ENCODE data around the gene PEX6.

Gene PEX6

GRCh38 chr6:42932412-42932811 lies 46.6 kb downstream of the PEX6 start:
- no peak for DNase-seq

DNA sequence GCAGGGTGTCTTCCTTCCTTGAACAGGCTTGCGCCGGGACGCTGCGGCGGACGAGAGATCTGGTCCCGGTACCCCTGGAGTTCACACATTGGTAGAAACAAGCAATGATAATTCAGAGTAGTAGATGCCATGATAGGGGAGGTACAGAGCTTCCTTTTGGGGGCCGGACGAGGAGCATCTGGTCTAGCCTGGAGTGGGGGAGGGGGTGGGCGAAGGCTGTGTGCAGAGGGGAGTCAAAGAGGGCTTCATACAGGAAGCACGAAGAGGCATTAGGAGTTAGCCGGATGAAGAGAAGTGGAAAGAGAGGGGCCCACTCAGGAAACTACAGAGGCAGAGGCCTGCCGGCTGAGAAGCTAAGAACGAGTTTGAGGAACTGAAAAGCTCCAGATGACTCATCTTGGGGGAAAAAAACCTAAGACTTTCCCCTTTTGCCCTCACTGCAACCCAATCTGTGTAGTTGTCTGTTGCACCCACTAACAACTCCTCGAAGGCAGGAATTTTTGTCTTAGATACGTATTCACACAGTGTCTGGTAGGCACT lies 49.1 kb downstream of the PEX6 start:
- no peak for DNase-seq

DNA sequence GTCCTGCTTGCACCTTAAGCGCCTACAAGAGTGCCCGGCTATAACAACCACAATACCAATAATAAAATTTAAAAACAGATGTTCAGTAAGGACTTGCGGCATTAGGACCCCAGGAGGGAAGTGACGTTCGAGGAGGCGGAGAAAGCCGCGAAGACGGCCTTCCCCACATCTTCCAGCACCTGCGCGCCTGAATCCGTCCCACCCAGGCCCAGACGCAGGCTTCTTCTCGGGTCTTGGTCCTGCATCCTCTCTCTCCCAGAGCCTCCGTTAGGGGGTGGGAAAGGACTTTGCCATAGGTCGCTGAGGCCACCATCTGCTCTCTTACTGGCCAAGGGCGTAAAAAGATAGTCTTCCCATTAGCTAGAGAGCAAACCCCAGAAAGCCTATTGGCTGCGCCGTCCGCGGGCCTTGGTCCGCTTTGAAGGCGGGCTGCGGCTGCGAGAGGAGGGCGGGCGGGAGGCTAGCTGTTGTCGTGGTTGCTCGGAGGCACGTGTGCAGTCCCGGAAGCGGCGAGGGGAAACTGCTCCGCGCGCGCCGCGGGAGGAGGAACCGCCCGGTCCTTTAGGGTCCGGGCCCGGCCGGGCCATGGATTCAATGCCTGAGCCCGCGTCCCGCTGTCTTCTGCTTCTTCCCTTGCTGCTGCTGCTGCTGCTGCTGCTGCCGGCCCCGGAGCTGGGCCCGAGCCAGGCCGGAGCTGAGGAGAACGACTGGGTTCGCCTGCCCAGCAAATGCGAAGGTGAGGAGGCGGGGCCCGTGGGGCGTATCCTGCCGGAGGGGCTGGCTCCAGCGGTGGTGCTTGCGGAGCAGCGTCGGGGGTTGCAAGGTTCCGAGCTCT lies 49.8 kb downstream of the PEX6 start, which contains the start of gene CNPY3:
Gene CNPY3, plus strand, starts transcription at position 495 of the 835 bp plus-strand sequence. Its CDS starts 91 bp downstream, at position 586.
- DNase-seq, result peak; percentile 94

DNA sequence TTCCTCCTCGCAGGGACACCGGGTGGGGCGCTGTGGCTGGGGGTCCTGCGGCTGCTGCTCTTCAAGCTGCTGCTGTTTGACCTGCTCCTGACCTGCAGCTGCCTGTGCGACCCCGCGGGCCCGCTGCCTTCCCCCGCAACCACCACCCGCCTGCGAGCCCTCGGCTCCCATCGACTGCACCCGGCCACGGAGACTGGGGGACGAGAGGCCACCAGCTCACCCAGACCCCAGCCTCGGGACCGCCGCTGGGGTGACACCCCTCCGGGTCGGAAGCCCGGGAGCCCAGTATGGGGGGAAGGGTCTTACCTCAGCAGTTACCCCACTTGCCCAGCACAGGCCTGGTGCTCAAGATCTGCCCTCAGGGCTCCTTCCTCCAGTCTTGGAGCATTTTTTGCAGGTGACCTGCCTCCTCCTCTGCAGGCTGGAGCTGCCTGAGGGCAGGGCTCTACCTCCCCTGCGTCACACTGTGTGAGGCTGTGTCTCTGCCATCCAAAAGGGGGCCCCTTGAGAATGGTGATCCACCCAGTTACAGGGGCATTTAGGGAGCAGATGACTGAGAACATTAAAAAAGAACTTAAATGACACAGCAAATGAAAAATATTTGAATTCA lies 53.6 kb downstream of the PEX6 start:
- no peak for DNase-seq

- no peak for DNase-seq
Measured at GRCh38 chr6:42923666-42924065, 55.3 kb downstream of the PEX6 start.

GRCh38 chr6:42921801-42922200 lies 57.2 kb downstream of the PEX6 start:
- no peak for DNase-seq

DNA sequence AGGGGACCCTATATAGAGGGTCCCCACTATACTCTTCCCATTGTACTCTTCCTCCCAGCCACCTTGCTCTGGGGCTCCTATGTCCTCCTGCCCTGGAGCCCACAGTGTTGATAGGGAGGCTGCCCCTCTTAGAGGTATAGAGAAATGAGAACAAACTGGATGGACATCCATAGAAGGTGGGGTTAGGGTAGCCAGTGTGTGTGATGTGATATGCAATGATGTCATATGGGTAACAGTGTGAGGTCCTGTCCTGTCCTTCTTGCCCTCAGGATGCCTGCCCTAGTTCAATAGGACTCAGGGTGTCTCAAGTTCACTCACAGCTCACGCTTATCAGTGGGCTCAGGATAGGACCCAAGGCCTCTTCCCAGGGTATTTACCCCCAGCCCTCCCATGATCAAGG lies 62.7 kb downstream of the PEX6 start:
- no peak for DNase-seq

- DNase-seq, result no peak
Measured at GRCh38 chr6:42915732-42916131, 63.2 kb downstream of the PEX6 start, which contains the start of gene PTCRA. PTCRA (plus strand) TSS chr6:42916053; CDS start chr6:42916070, 17 bp downstream.

- DNase-seq, result no peak
Measured at GRCh38 chr6:42914546-42914945, 64.4 kb downstream of the PEX6 start.
